Lung (tissue), 12 donors: ENCODE results near the gene ALX4. TPM values are rescaled to one million over a fixed set of nuclear protein-coding genes. Genes with fewer than 3 reads are reported as not detected.

Source experiments
- ATAC-seq: fragments of 200-7000 bp; cut with Tn5 transposase; one replicate; pipeline ENCODE4 v1.9.1; 2020; ENCODE audit warnings: moderate number of reproducible peaks; ENCODE audit not compliant: insufficient read depth, low FRiP score
- DNase-seq, 3 donors: peaks; one replicate each; pipeline ENCODE4 v3.0.0-alpha.2; 2013 to 2017
- H3K27ac ChIP-seq, 2 donors: one replicate each; pipeline ENCODE4 v1.5.1; 2013; ENCODE audit warnings: mild to moderate bottlenecking in 2 of 2, moderate library complexity in 2 of 2, control low read depth in 1 of 2, inconsistent platforms in 1 of 2, low read depth in 1 of 2, low read length in 1 of 2
- H3K27me3 ChIP-seq, 3 donors: one replicate each; pipeline ENCODE4 v1.5.1; 2013; ENCODE audit warnings: low read length in 2 of 3; ENCODE audit not compliant: control insufficient read depth in 3 of 3, insufficient read depth in 3 of 3
- H3K36me3 ChIP-seq, 4 donors: one replicate each; pipeline ENCODE4 v1.5.1; 2013; ENCODE audit warnings: low read length in 4 of 4, mild to moderate bottlenecking in 1 of 4, moderate library complexity in 1 of 4; ENCODE audit not compliant: control insufficient read depth in 4 of 4, insufficient read depth in 4 of 4
- H3K4me1 ChIP-seq, 5 donors: one replicate each; pipeline ENCODE4 v1.5.1; 2013; ENCODE audit warnings: low read length in 5 of 5, mild to moderate bottlenecking in 2 of 5, moderate library complexity in 1 of 5; ENCODE audit not compliant: control insufficient read depth in 5 of 5, insufficient read depth in 5 of 5
- H3K4me3 ChIP-seq: one replicate; pipeline ENCODE4 v1.5.1; 2013; ENCODE audit warnings: mild to moderate bottlenecking, control low read depth, moderate library complexity
- H3K9ac ChIP-seq, 2 donors: one replicate each; pipeline ENCODE4 v1.5.1; 2013; ENCODE audit warnings: low read length in 2 of 2, control low read depth in 1 of 2; ENCODE audit not compliant: insufficient read depth in 1 of 2
- H3K9me3 ChIP-seq, 4 donors: one replicate each; pipeline ENCODE4 v1.5.1; 2013; ENCODE audit warnings: low read length in 3 of 4, mild to moderate bottlenecking in 1 of 4, moderate library complexity in 1 of 4; ENCODE audit not compliant: control insufficient read depth in 4 of 4, insufficient read depth in 3 of 4
- WGBS, 2 donors: extraction: QIAGEN DNeasy Blood & Tissue Kit; methylation state at CpG; one replicate each; pipeline ENCODE4 v1.1.7; 2013; 5-methylcytosine and 5-hydroxymethylcytosine counted together
- polyA plus RNA-seq, 2 donors: library from polyadenylated mRNA; stranded (reverse); fragments of 200-250 nt; gene quantifications; one replicate each; pipeline ENCODE4 v1.2.1, GENCODE V29; 2013
- total RNA-seq, 2 donors: library from RNA; depleted of rRNA in 1 of 2; stranded (reverse); fragments of >200 nt in 1 of 2; gene quantifications; one replicate each; pipeline ENCODE4 v1.2.1, GENCODE V29; 2014 to 2021
- TF ChIP-seq, protein P1 (sequence below): IDR thresholded peaks from 2 replicates; pipeline ENCODE4 v1.5.1; 2012; ENCODE audit warnings: mild to moderate bottlenecking; ENCODE audit errors: control extremely low read depth, extremely low read depth
- donor health status: control.
- donor health status: control.
- donor health status: Bipolar disorder and iron deficiency.
- donor health status: healthy.
- donor health status: DM: yes; HTN: yes; CAD: no.

ALX4 gene
- total and polyA plus RNA-seq, 4 donors, result 0.01 to 0.06 TPM; not detected in 2

DNA sequence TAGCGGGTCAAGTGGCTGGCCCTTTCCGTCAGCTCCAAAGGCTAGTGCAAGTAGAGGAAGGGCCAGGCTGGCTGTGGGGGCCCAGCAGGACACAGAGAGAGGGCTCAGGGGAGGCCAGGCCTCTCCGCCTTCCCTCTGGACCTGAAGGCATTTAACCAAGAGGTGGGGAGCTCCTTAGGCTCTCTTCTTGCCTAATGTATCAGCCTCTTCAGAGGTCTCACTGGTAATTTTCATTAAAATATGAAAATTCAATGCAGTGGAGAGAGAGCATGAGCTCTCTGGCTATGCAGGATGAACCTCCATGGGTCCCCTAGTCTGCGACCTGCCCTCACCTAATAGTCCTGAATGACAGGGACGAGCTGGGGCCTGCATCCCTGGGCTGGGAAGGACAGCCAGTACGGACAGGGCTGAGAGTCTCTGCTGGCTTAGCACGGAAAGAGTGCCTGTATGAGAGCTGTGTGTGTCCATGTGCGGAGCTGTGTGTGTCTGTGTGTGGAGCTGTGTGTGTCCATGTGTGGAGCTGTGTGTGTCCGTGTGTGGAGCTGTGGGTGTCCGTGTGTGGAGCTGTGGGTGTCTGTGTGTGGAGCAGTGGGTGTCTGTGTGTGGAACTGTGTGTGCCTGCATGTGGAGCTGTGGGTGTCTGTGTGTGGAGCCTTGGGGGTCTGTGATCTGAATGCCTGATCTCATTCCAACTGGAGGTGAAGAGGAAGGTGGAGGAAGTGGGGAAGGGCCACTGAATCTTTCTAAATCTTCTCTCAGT, 2.4 kb downstream of the ALX4 start:
- no peak for ATAC-seq
- Histone ChIP-seq H3K4me1 (peaks cover 2 to 32% (median 7%) of the 10 kb centered on the region in 5 donors), H3K27ac (no peak overlapping the region), H3K27me3 (peaks cover 10 to 96% (median 90%) of the 10 kb centered on the region in 3 donors), H3K36me3 (no peaks in the 10 kb centered on the region), H3K4me3 (no peak overlapping the region), H3K9ac (no peak overlapping the region), H3K9me3 (peaks cover 0 to 2% (median 0%) of the 10 kb centered on the region in 4 donors)
- TF ChIP-seq, protein P1, sequence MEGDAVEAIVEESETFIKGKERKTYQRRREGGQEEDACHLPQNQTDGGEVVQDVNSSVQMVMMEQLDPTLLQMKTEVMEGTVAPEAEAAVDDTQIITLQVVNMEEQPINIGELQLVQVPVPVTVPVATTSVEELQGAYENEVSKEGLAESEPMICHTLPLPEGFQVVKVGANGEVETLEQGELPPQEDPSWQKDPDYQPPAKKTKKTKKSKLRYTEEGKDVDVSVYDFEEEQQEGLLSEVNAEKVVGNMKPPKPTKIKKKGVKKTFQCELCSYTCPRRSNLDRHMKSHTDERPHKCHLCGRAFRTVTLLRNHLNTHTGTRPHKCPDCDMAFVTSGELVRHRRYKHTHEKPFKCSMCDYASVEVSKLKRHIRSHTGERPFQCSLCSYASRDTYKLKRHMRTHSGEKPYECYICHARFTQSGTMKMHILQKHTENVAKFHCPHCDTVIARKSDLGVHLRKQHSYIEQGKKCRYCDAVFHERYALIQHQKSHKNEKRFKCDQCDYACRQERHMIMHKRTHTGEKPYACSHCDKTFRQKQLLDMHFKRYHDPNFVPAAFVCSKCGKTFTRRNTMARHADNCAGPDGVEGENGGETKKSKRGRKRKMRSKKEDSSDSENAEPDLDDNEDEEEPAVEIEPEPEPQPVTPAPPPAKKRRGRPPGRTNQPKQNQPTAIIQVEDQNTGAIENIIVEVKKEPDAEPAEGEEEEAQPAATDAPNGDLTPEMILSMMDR, result no peak
- 89 to 94% methylated on average over 10 of the region's 10 CpGs for WGBS, 2 donors
- DNase-seq, result no peak

DNA sequence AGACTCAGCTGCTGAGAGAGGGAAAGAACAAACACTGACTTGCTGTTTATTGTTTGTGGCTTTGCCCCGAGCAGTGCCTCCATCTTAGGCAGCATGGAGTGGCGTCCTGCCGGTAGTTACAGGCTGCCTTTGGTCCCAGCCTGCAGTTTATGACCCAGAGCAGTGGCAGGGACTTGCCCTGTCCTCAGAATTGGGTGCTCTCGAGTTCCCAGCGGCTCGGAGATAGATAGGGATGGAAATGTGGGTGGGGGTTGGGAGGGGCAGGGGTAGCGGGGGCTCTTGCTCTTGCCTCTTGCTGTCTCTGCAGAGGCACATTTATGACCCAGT, 3.1 kb downstream of the ALX4 start:
- 52 to 69% methylated on average over 7 of the region's 7 CpGs for WGBS, 2 donors
- Histone ChIP-seq H3K4me3 (no peak overlapping the region), H3K27me3 (peaks cover 10 to 96% (median 90%) of the 10 kb centered on the region in 3 donors), H3K27ac (no peak overlapping the region), H3K36me3 (no peaks in the 10 kb centered on the region), H3K4me1 (peaks cover 2 to 32% (median 7%) of the 10 kb centered on the region in 5 donors), H3K9ac (no peak overlapping the region), H3K9me3 (peaks cover 0 to 2% (median 0%) of the 10 kb centered on the region in 4 donors)
- ATAC-seq, result no peak
- DNase-seq, result no peak
- TF ChIP-seq, protein P1, result no peak

DNA sequence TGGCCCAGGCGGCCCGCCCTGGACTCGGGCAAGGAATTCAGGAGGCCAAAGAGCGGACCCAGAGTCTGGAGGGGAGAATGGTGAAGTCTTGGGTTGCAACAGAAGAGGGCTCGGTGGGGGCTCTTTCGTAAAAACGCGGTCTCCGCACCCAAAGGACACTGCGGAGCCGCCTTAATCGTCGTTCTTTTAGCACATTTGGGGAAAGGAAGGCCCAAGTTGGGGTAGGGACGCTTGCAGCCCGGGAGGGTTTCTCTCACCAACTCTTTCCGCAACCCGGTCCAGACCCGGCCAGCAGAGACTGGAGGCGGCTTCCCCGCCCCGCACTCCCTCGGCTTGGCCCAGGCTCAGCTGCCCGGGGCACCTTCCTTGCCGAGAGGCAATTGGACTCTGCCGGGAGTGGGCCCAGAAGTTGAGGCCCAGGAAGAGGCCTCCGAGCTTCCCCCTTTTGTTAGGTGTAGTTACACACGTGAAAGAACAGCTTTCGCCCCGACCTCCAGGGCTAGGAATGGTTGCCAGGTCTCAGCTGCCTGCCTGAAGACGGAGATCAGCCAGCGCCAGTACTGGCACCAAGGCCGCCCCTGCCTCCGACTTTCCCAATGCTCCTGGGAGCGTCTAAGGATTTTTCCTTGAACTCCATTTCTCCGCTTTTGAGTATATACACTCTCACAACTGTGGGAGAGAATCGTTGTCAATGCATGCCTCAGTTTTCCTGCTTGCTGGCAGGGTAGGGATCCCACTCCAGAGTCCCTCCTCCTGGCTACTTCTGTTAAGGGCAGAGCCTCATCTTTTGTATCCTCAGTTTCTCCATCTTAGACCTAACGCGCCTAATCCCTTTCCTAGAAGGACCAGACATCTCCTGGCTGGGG, 3.7 kb downstream of the ALX4 start:
- no peak overlapping the region for H3K9ac ChIP-seq
- no peak for ATAC-seq
- H3K27me3 ChIP-seq, result peaks cover 10 to 94% (median 88%) of the 10 kb centered on the region in 3 donors
- DNase-seq, result no peak
- peaks cover 0 to 2% (median 0%) of the 10 kb centered on the region in 4 donors for H3K9me3 ChIP-seq
- no peak overlapping the region for H3K27ac ChIP-seq
- peak overlapping the region; percentile 30 for H3K4me3 ChIP-seq
- no peaks in the 10 kb centered on the region for H3K36me3 ChIP-seq
- peaks cover 2 to 32% (median 7%) of the 10 kb centered on the region in 5 donors for H3K4me1 ChIP-seq
- TF ChIP-seq, protein P1, result no peak
- 23 to 40% methylated on average over 38 of the region's 38 CpGs for WGBS, 2 donors
